22Rv1 (cell line): ENCODE measurements around the gene TPK1.

Source experiments
- ZFX ChIP-seq: fragments of 450-650 bp; IDR thresholded peaks from 2 replicates; pipeline ENCODE4 v1.6.1; 2017; ENCODE audit warnings: antibody characterized with exemption, borderline replicate concordance
- TF ChIP-seq, protein P1 (sequence below): fragments of 450-650 bp; IDR thresholded peaks from 2 replicates; pipeline ENCODE4 v1.5.1; 2017; ENCODE audit warnings: mild to moderate bottlenecking

DNA sequence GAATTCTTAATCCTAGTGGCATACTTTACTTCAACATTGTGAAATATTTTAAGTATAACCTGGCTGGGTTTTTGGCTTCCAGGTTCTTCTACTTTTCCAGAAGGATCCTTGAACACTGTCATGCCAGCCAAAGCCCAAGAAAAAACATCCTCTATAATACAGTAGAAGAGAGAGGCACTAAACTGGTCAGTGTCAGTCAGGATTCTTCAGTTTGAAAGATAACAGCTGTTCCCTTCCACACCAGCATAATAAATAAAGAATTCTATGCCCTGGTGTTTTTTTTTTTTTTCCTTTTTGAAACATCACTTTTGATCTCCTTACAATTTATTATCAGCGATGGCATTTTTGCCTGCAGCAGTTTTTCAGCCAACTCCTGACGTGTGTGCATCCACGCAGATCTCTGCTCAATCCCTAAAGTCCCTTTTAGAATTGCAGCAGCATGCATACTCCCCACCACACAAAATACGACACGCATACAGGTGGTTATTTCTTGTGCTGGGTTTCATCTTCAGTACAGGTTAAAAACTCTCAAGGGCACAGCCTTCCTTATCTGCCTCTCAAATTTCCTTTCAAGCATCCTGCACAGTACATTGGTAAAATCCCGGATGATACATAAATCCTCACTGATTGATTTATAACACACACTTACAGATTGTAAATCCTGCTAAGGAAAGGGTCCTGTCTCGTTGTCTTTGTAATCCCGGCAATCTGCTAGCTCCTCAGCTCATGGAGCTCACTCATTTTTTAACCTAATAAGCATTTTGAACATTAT lies 100.2 kb downstream of the TPK1 start:
- TF ChIP-seq, protein P1, sequence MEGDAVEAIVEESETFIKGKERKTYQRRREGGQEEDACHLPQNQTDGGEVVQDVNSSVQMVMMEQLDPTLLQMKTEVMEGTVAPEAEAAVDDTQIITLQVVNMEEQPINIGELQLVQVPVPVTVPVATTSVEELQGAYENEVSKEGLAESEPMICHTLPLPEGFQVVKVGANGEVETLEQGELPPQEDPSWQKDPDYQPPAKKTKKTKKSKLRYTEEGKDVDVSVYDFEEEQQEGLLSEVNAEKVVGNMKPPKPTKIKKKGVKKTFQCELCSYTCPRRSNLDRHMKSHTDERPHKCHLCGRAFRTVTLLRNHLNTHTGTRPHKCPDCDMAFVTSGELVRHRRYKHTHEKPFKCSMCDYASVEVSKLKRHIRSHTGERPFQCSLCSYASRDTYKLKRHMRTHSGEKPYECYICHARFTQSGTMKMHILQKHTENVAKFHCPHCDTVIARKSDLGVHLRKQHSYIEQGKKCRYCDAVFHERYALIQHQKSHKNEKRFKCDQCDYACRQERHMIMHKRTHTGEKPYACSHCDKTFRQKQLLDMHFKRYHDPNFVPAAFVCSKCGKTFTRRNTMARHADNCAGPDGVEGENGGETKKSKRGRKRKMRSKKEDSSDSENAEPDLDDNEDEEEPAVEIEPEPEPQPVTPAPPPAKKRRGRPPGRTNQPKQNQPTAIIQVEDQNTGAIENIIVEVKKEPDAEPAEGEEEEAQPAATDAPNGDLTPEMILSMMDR: no peak
- TF ChIP-seq ZFX: no peak
